Measurements from ENCODE around the gene CMKLR1. TPM values are rescaled to one million over a fixed set of nuclear protein-coding genes. Genes with fewer than 3 reads are reported as not detected.

CMKLR1 gene
- total RNA-seq, 1 experiment from 2014 or later, result 0.66 TPM

- Histone ChIP-seq H3K79me1 (ENCODE audit: insufficient read depth, low read depth, low read length, poor library complexity, severe bottlenecking) (no peaks in the 10 kb centered on the region), H2BK12ac (ENCODE audit: insufficient read length, low read depth, low read length) (no peak overlapping the region), H3K27me3 (ENCODE audit: insufficient read depth, low read length) (no peaks in the 10 kb centered on the region), H3K56ac (ENCODE audit: insufficient read length, low read depth, low read length) (no peak overlapping the region), H3K9me3 (ENCODE audit: control insufficient read depth, low read depth, low read length) (no peaks in the 10 kb centered on the region), H3K4me2 (ENCODE audit: insufficient read depth, insufficient read length, low read length) (no peak overlapping the region), H2BK5ac (ENCODE audit: insufficient read length, low read length) (no peak overlapping the region), H2AFZ (ENCODE audit: low read length) (no peak overlapping the region), H2BK20ac (ENCODE audit: low read depth, low read length, poor library complexity, severe bottlenecking) (no peak overlapping the region), H3K4ac (ENCODE audit: low read depth, low read length) (no peak overlapping the region), H4K20me1 (ENCODE audit: control insufficient read depth, insufficient read depth, insufficient read length) (no peaks in the 10 kb centered on the region), H2AK5ac (ENCODE audit: insufficient read length, low read length) (no peak overlapping the region), H3K14ac (ENCODE audit: insufficient read depth, low read length) (no peak overlapping the region), H4K8ac (replicated peaks; ENCODE audit: insufficient read length, low read depth, low read length) (no peak overlapping the region), H4K91ac (ENCODE audit: insufficient read length, low read depth, low read length) (no peak overlapping the region), H3K27ac (ENCODE audit: insufficient read length, low read depth, low read length) (no peak overlapping the region), H3K9ac (ENCODE audit: extremely low read depth, insufficient read length, low read length) (no peak overlapping the region), H4K5ac (ENCODE audit: insufficient read length, low read depth, low read length) (no peak overlapping the region), H2BK15ac (ENCODE audit: low read depth, low read length) (no peak overlapping the region), H3K23me2 (ENCODE audit: insufficient read length, low read depth, low read length, poor library complexity, severe bottlenecking) (no peaks in the 10 kb centered on the region), H3T11ph (ENCODE audit: low read length) (no peak overlapping the region), H3K23ac (ENCODE audit: insufficient read length, low read depth, low read length) (no peak overlapping the region), H3K4me1 (ENCODE audit: insufficient read depth, low read length) (no peaks in the 10 kb centered on the region), H2BK120ac (ENCODE audit: low read depth, low read length, poor library complexity, severe bottlenecking) (no peak overlapping the region), H3K79me2 (ENCODE audit: insufficient read depth, low read length) (no peaks in the 10 kb centered on the region), H3K18ac (ENCODE audit: insufficient read length, low read depth, low read length) (no peak overlapping the region)
- Mint-ChIP-seq H3K9me3 (peaks cover 18 to 32% of the 10 kb centered on the region in 2 experiments), H3K4me3 (no peak overlapping the region), H3K4me1 (peaks cover 2 to 4% of the 10 kb centered on the region in 2 experiments; a peak in 3 of 4 replicates), H3K27ac (no peak overlapping the region), H3K27me3 (ENCODE audit: low read depth) (no peaks in the 10 kb centered on the region; the same call in 1 of the 2 replicates), H3K36me3 (ENCODE audit: insufficient read depth in 1 of 3, low read depth in 3 of 3) (peaks cover 13 to 23% (median 14%) of the 10 kb centered on the region in 3 experiments; a peak in 6 of 7 replicates)
- no peak for TF ChIP-seq CTCF (conservative IDR thresholded peaks at IDR 0.05)
- no CpG with 5 or more reads among the region's 4 CpGs for WGBS (ENCODE audit: extremely low coverage, insufficient read length, low lambda C conversion rate)
- DNase-seq, result no peak
Observed at GRCh38 chr12:108379823-108380222, 40.7 kb upstream of the CMKLR1 start.

Data from H9 (cell line).